ENCODE measurements around the gene TRAPPC2.

Gene TRAPPC2

DNA sequence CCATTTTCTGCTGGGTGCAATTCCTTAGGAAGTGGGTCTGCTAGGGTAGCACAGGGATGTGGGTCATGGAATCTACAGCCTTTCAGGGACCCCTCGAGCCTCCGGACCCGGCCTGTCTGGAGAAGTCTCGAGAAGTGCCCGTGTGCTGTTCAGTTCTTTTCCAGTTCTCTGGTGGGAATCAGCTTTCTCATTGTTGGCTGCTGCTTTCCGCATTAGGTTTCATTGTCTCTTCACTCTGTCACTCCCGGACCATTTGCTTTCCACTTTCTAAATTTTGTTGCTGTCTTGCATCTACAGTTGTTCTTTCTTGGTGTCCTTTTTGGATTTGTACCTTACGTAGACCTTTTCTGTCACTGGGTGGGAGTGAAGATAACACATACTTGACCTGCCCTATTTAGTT lies 39.4 kb downstream of the TRAPPC2 start:
- Histone ChIP-seq H4K20me1 (ENCODE audit: insufficient read depth, low read length) (no peaks in the 10 kb centered on the region), H3K9me2 (replicated peaks; ENCODE audit: insufficient read depth, low read length) (no peaks in the 10 kb centered on the region), H3K27me3 (replicated peaks; ENCODE audit: insufficient read depth, low read length) (no peaks in the 10 kb centered on the region), H3K27ac (ENCODE audit: low read length) (no peak overlapping the region), H3K79me2 (ENCODE audit: low read length) (peaks cover 96% of the 10 kb centered on the region), H3K36me3 (replicated peaks; ENCODE audit: insufficient read depth, low read length) (no peaks in the 10 kb centered on the region; the same call in 1 of the 2 replicates), H3K4me2 (ENCODE audit: low read depth, low read length) (no peak overlapping the region), H3K4me3 (ENCODE audit: low read length) (no peak overlapping the region), H3K9ac (ENCODE audit: low read length) (no peak overlapping the region), H3F3A (ENCODE audit: insufficient read depth, low read length) (no peaks in the 10 kb centered on the region), H3K4me1 (ENCODE audit: low read length) (no peaks in the 10 kb centered on the region), H3K9me3 (replicated peaks; ENCODE audit: insufficient read depth, low read length) (no peaks in the 10 kb centered on the region), H2AFZ (ENCODE audit: low read length) (no peak overlapping the region)
- no peak for TF ChIP-seq EZH2 (optimal IDR thresholded peaks at IDR 0.05; ENCODE audit: low read depth, low read length)
- no peak for TF ChIP-seq CTCF (IDR thresholded peaks at IDR 0.05; ENCODE audit: low read length)
- no peak for TF ChIP-seq EZH2phosphoT487 (IDR thresholded peaks at IDR 0.05; ENCODE audit: low read length)
- no peak for DNase-seq

DNA sequence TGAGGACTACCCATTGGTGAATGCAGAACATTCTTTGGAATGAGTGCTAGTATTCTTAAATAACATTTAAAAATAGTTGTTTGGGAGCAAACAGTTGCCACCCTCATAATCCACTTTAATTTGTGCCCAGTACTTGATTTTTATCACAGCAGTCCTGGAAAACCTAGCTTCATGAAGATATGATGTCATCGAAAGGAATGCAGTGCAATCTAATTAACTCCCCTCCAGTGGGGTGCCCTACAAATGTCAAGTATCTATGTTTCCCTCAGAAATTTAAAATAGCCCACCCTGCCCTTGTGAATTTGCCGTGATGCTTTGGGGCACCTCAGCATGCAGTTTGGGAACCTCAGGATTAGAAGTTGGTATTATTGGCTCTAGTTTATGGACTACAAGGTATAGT lies 40.1 kb downstream of the TRAPPC2 start:
- H2AFZ ChIP-seq (ENCODE audit: low read length), result no peak overlapping the region
- no peak overlapping the region for H3K4me2 ChIP-seq (ENCODE audit: low read depth, low read length)
- TF ChIP-seq EZH2phosphoT487 (IDR thresholded peaks at IDR 0.05; ENCODE audit: low read length) (no peak), CTCF (IDR thresholded peaks at IDR 0.05; ENCODE audit: low read length) (no peak), EZH2 (optimal IDR thresholded peaks at IDR 0.05; ENCODE audit: low read depth, low read length) (no peak)

GRCh38 chrX:13693341-13693961 lies 41.0 kb downstream of the TRAPPC2 start:
- no peak for DNase-seq
- no peaks in the 10 kb centered on the region for H3K9me2 ChIP-seq (replicated peaks; ENCODE audit: insufficient read depth, low read length)
- no peaks in the 10 kb centered on the region for H3K4me1 ChIP-seq (ENCODE audit: low read length)
- H2AFZ ChIP-seq (ENCODE audit: low read length), result no peak overlapping the region
- no peaks in the 10 kb centered on the region for H3F3A ChIP-seq (ENCODE audit: insufficient read depth, low read length)
- H3K4me2 ChIP-seq (ENCODE audit: low read depth, low read length), result no peak overlapping the region
- no peak overlapping the region for H3K9ac ChIP-seq (ENCODE audit: low read length)
- H3K27ac ChIP-seq (ENCODE audit: low read length), result no peak overlapping the region
- peaks cover 91% of the 10 kb centered on the region for H3K79me2 ChIP-seq (ENCODE audit: low read length)
- no peak overlapping the region for H3K4me3 ChIP-seq (ENCODE audit: low read length)
- no peaks in the 10 kb centered on the region; the same call in 1 of the 2 replicates for H3K36me3 ChIP-seq (replicated peaks; ENCODE audit: insufficient read depth, low read length)
- H3K27me3 ChIP-seq (replicated peaks; ENCODE audit: insufficient read depth, low read length), result no peaks in the 10 kb centered on the region
- no peaks in the 10 kb centered on the region for H4K20me1 ChIP-seq (ENCODE audit: insufficient read depth, low read length)
- no peaks in the 10 kb centered on the region for H3K9me3 ChIP-seq (replicated peaks; ENCODE audit: insufficient read depth, low read length)
- TF ChIP-seq EZH2phosphoT487 (IDR thresholded peaks at IDR 0.05; ENCODE audit: low read length) (no peak), CTCF (IDR thresholded peaks at IDR 0.05; ENCODE audit: low read length) (no peak), EZH2 (optimal IDR thresholded peaks at IDR 0.05; ENCODE audit: low read depth, low read length) (no peak)

More for the DNA sequence above, 40.1 kb downstream of the TRAPPC2 start:
- H3K79me2 ChIP-seq (ENCODE audit: low read length), result peaks cover 96% of the 10 kb centered on the region
- DNase-seq, result no peak
- no peaks in the 10 kb centered on the region for H3K4me1 ChIP-seq (ENCODE audit: low read length)
- no peaks in the 10 kb centered on the region for H3F3A ChIP-seq (ENCODE audit: insufficient read depth, low read length)
- H3K36me3 ChIP-seq (replicated peaks; ENCODE audit: insufficient read depth, low read length), result no peaks in the 10 kb centered on the region; the same call in 1 of the 2 replicates
- H3K27ac ChIP-seq (ENCODE audit: low read length), result no peak overlapping the region
- no peak overlapping the region for H3K9ac ChIP-seq (ENCODE audit: low read length)
- no peaks in the 10 kb centered on the region for H3K9me2 ChIP-seq (replicated peaks; ENCODE audit: insufficient read depth, low read length)
- H3K27me3 ChIP-seq (replicated peaks; ENCODE audit: insufficient read depth, low read length), result no peaks in the 10 kb centered on the region
- no peak overlapping the region for H3K4me3 ChIP-seq (ENCODE audit: low read length)
- H3K9me3 ChIP-seq (replicated peaks; ENCODE audit: insufficient read depth, low read length), result no peaks in the 10 kb centered on the region
- no peaks in the 10 kb centered on the region for H4K20me1 ChIP-seq (ENCODE audit: insufficient read depth, low read length)
